HG02798 (cell line): ENCODE results near the gene SLC29A1.

Source experiments
- ATAC-seq: cut with Tn5 transposase; IDR thresholded peaks from one replicate; pipeline ENCODE4 v1.9.1; 2021; ENCODE audit warnings: mild to moderate bottlenecking; ENCODE audit not compliant: unreplicated experiment, poor library complexity

SLC29A1 gene

GRCh38 chr6:44251576-44252524, 28.5 kb downstream of the SLC29A1 start:
- no peak for ATAC-seq

- no peak for ATAC-seq
These were observed 30.1 kb downstream of the SLC29A1 start for GRCh38 chr6:44253307-44254101.

- no peak for ATAC-seq
These were observed 31.1 kb downstream of the SLC29A1 start for GRCh38 chr6:44254191-44255104.

GRCh38 chr6:44255105-44255808, 31.9 kb downstream of the SLC29A1 start:
- ATAC-seq = no peak

GRCh38 chr6:44255871-44256774, 32.7 kb downstream of the SLC29A1 start:
- ATAC-seq = no peak

GRCh38 chr6:44256775-44257024, 33.3 kb downstream of the SLC29A1 start:
- ATAC-seq = no peak

GRCh38 chr6:44257025-44257752, 33.8 kb downstream of the SLC29A1 start, which contains the start of gene SLC35B2:
SLC35B2 (minus strand) TSS chr6:44257528; CDS start chr6:44257410, 118 bp downstream.
- peak; percentile 59 for ATAC-seq

- ATAC-seq = peak; percentile 9
These were observed 34.4 kb downstream of the SLC29A1 start for GRCh38 chr6:44257753-44258324.

GRCh38 chr6:44258325-44258863, 35.0 kb downstream of the SLC29A1 start:
- no peak for ATAC-seq

GRCh38 chr6:44258921-44259320, 35.5 kb downstream of the SLC29A1 start:
- no peak for ATAC-seq

GRCh38 chr6:44260011-44260410, 36.6 kb downstream of the SLC29A1 start:
- no peak for ATAC-seq

GRCh38 chr6:44260451-44261297, 37.3 kb downstream of the SLC29A1 start:
- ATAC-seq = no peak

- no peak for ATAC-seq
These were observed 38.2 kb downstream of the SLC29A1 start for GRCh38 chr6:44261581-44261980.

- ATAC-seq = no peak
These were observed 39.3 kb downstream of the SLC29A1 start for GRCh38 chr6:44262467-44263353.

GRCh38 chr6:44263354-44264100, 40.1 kb downstream of the SLC29A1 start:
- ATAC-seq = no peak
